H1 (cell line): Measurements from ENCODE around the gene ATP6V1E1. TPM values are rescaled to one million over a fixed set of nuclear protein-coding genes. Genes with fewer than 3 reads are reported as not detected.

ENCODE experiments used
- CTCF ChIA-PET: fragments of 300-600 bp; sonication (Branson Sonifier 250); formaldehyde crosslinking; loops from one replicate; lab custom pipeline; 2021; ENCODE audit not compliant: partially characterized antibody; lab: Charles Lee
- POLR2A ChIA-PET: fragments of 300-600 bp; sonication (Branson Sonifier 250); formaldehyde crosslinking; loops from one replicate; lab custom pipeline; 2021; ENCODE audit warnings: inconsistent platforms; ENCODE audit not compliant: partially characterized antibody; lab: Charles Lee
- DNase-seq, 2 experiments: peaks; one replicate each; pipeline versions ENCODE4 v3.0.0 to v3.0.0-alpha.2; 2010 to 2022; ENCODE audit warnings: low spot score in 2 of 2, low read depth in 1 of 2, mixed read lengths in 1 of 2
- FAIRE-seq: peaks from 2 replicates; lab custom pipeline; 2011; peaks lifted over from hg19 to GRCh38; lab: Jason Lieb, UNC
- H2AFZ ChIP-seq: 2 replicates; pipeline ENCODE4 v1.8.1; 2012; ENCODE audit warnings: low read length, inconsistent platforms
- H2AK5ac ChIP-seq: 2 replicates; pipeline ENCODE4 v1.6.1; 2013; ENCODE audit warnings: low read depth, low read length
- H2BK120ac ChIP-seq: replicated peaks from 2 replicates; pipeline ENCODE3; 2013; ENCODE audit warnings: low read depth, low read length, inconsistent platforms
- H2BK12ac ChIP-seq: 2 replicates; pipeline ENCODE4 v1.6.1; 2013; ENCODE audit warnings: low read depth, low read length
- H2BK15ac ChIP-seq: 2 replicates; pipeline ENCODE4 v1.6.1; 2013; ENCODE audit warnings: low read length
- H2BK20ac ChIP-seq: 2 replicates; pipeline ENCODE4 v1.6.1; 2013; ENCODE audit warnings: low read length
- H2BK5ac ChIP-seq: 2 replicates; pipeline ENCODE4 v1.6.1; 2013; ENCODE audit warnings: low read depth, low read length
- H3K14ac ChIP-seq: 2 replicates; pipeline ENCODE4 v1.6.1; 2013; ENCODE audit warnings: inconsistent platforms; ENCODE audit not compliant: insufficient read length
- H3K18ac ChIP-seq: 2 replicates; pipeline ENCODE4 v1.6.1; 2013; ENCODE audit warnings: low read length; ENCODE audit errors: extremely low read depth
- H3K23ac ChIP-seq: 2 replicates; pipeline ENCODE4 v1.6.1; 2013; ENCODE audit warnings: inconsistent platforms; ENCODE audit not compliant: insufficient read length
- H3K23me2 ChIP-seq: 2 replicates; pipeline ENCODE4 v1.6.1; 2013; ENCODE audit warnings: low read depth, low read length
- H3K27ac ChIP-seq: 2 replicates; pipeline ENCODE4 v1.6.1; 2011; ENCODE audit warnings: low read depth, low read length, inconsistent platforms
- H3K27me3 ChIP-seq, 4 experiments: replicated peaks in 1 of 4; 1 replicate in 1 of 4; 2 replicates in 3 of 4; pipeline versions ENCODE4 v1.6.1 to v1.8.1; 2011 to 2013; ENCODE audit warnings: low read length in 3 of 4, mild to moderate bottlenecking in 3 of 4, inconsistent platforms in 2 of 4, mixed read lengths in 2 of 4, moderate library complexity in 1 of 4; ENCODE audit not compliant: control insufficient read depth in 3 of 4, insufficient read depth in 3 of 4; ENCODE audit errors: extremely low read depth in 1 of 4
- H3K36me3 ChIP-seq, 4 experiments: 2 replicates each; pipeline versions ENCODE4 v1.6.1 to v1.8.1; 2011 to 2013; ENCODE audit warnings: mild to moderate bottlenecking in 4 of 4, low read length in 3 of 4, moderate library complexity in 2 of 4, control low read depth in 1 of 4, inconsistent platforms in 1 of 4; ENCODE audit not compliant: insufficient read depth in 4 of 4, control insufficient read depth in 2 of 4
- H3K4ac ChIP-seq: replicated peaks from 2 replicates; pipeline ENCODE3; 2013; ENCODE audit warnings: low read length, low read depth, mixed read lengths, inconsistent platforms; ENCODE audit not compliant: insufficient read length
- H3K4me1 ChIP-seq, 4 experiments: replicated peaks in 1 of 4; 1 replicate in 1 of 4; 2 replicates in 3 of 4; pipeline versions ENCODE4 v1.6.1 to v1.8.1; 2011 to 2013; ENCODE audit warnings: low read length in 3 of 4, inconsistent platforms in 2 of 4, mixed read lengths in 1 of 4; ENCODE audit not compliant: insufficient read depth in 4 of 4, control insufficient read depth in 3 of 4
- H3K4me2 ChIP-seq, 2 experiments: 2 replicates each; pipeline versions ENCODE4 v1.6.1 to v1.8.1; 2011 to 2013; ENCODE audit warnings: low read depth in 2 of 2, low read length in 2 of 2, control low read depth in 1 of 2, inconsistent platforms in 1 of 2, mild to moderate bottlenecking in 1 of 2; ENCODE audit not compliant: insufficient read depth in 1 of 2
- H3K4me3 ChIP-seq, 4 experiments: fragments of 200-600, 300-600 bp in 1 of 4; sonication (generic), shearing (Covaris generic), sonication (Bioruptor Twin) in 1 of 4; 2 replicates each; pipeline versions ENCODE4 v1.5.1 to v1.8.1; 2011 to 2016; ENCODE audit warnings: low read length in 4 of 4, low read depth in 3 of 4, control low read depth in 2 of 4, inconsistent platforms in 2 of 4, mild to moderate bottlenecking in 2 of 4, mixed read lengths in 1 of 4, moderate library complexity in 1 of 4; ENCODE audit not compliant: insufficient read depth in 2 of 4; ENCODE audit errors: extremely low read depth in 1 of 4
- H3K56ac ChIP-seq: replicated peaks from 2 replicates; pipeline ENCODE3; 2013; ENCODE audit warnings: low read depth, mild to moderate bottlenecking, mixed read lengths, low read length, inconsistent platforms; ENCODE audit not compliant: insufficient read length
- H3K79me1 ChIP-seq: 2 replicates; pipeline ENCODE4 v1.6.1; 2013; ENCODE audit warnings: low read depth, low read length, control low read depth
- H3K79me2 ChIP-seq, 2 experiments: 2 replicates each; pipeline versions ENCODE4 v1.6.1 to v1.8.1; 2012 to 2013; ENCODE audit warnings: low read length in 2 of 2, mild to moderate bottlenecking in 2 of 2, inconsistent platforms in 1 of 2; ENCODE audit not compliant: insufficient read depth in 2 of 2, control insufficient read depth in 1 of 2
- H3K9ac ChIP-seq, 4 experiments: replicated peaks in 1 of 4; 1 replicate in 1 of 4; 2 replicates in 3 of 4; pipeline versions ENCODE4 v1.6.1 to v1.8.1; 2011 to 2013; ENCODE audit warnings: low read depth in 3 of 4, low read length in 3 of 4, control low read depth in 2 of 4, mild to moderate bottlenecking in 2 of 4, moderate library complexity in 2 of 4, inconsistent platforms in 1 of 4; ENCODE audit errors: extremely low read depth in 1 of 4
- H3K9me3 ChIP-seq, 2 experiments: 2 replicates each; pipeline versions ENCODE4 v1.6.1 to v1.8.1; 2012 to 2013; ENCODE audit warnings: mild to moderate bottlenecking in 2 of 2, moderate library complexity in 2 of 2, control low read depth in 1 of 2, inconsistent platforms in 1 of 2, low read depth in 1 of 2, low read length in 1 of 2, mixed read lengths in 1 of 2; ENCODE audit not compliant: insufficient read depth in 2 of 2
- H4K20me1 ChIP-seq, 2 experiments: replicated peaks in 1 of 2; 2 replicates each; pipeline versions ENCODE3 to v1.8.1; 2011 to 2013; ENCODE audit warnings: inconsistent platforms in 2 of 2, low read length in 2 of 2, mild to moderate bottlenecking in 1 of 2; ENCODE audit not compliant: insufficient read depth in 2 of 2, control insufficient read depth in 1 of 2
- H4K5ac ChIP-seq: 2 replicates; pipeline ENCODE4 v1.6.1; 2013; ENCODE audit warnings: low read length, low read depth, mixed read lengths, inconsistent platforms; ENCODE audit not compliant: insufficient read length
- H4K8ac ChIP-seq: 2 replicates; pipeline ENCODE4 v1.8.0; 2013; ENCODE audit warnings: mild to moderate bottlenecking, moderate library complexity, low read length, inconsistent platforms; ENCODE audit not compliant: insufficient read depth; ENCODE audit errors: extremely low read depth
- H4K91ac ChIP-seq: replicated peaks from 2 replicates; pipeline ENCODE3; 2013; ENCODE audit warnings: low read length, mixed read lengths, inconsistent platforms; ENCODE audit not compliant: insufficient read length
- ASH2L ChIP-seq: fragments of 200-600, 300-600 bp; sonication (generic); IDR thresholded peaks from one replicate; pipeline ENCODE4 v1.7.1; 2017; ENCODE audit warnings: low read length
- BACH1 ChIP-seq: IDR thresholded peaks from 2 replicates; pipeline ENCODE4 v1.6.1; 2012; ENCODE audit warnings: low read length, improper control_type of control experiment
- BCL11A ChIP-seq, 2 experiments: IDR thresholded peaks; one replicate each; pipeline ENCODE4 v1.6.1; 2011; ENCODE audit warnings: low read depth in 2 of 2, low read length in 2 of 2, mild to moderate bottlenecking in 2 of 2
- CBX5 ChIP-seq: fragments of 300-800, 300-1000 bp; sonication (generic); IDR thresholded peaks from 2 replicates; pipeline ENCODE4 v1.7.1; 2016; ENCODE audit warnings: antibody characterized with exemption, low read length, low read depth
- CHD1 ChIP-seq: IDR thresholded peaks from 2 replicates; pipeline ENCODE4 v1.6.1; 2012; ENCODE audit warnings: low read depth, low read length, improper control_type of control experiment
- CREB1 ChIP-seq: IDR thresholded peaks from 2 replicates; pipeline ENCODE4 v1.6.1; 2012; ENCODE audit warnings: inconsistent platforms
- EGR1 ChIP-seq: IDR thresholded peaks from 2 replicates; pipeline ENCODE4 v1.6.1; 2011; ENCODE audit warnings: low read depth, low read length, borderline replicate concordance
- EP300 ChIP-seq, 2 experiments: IDR thresholded peaks; 1 replicate in 1 of 2; 2 replicates in 1 of 2; pipeline ENCODE4 v1.6.1; 2011 to 2012; ENCODE audit warnings: low read depth in 2 of 2, low read length in 2 of 2, mild to moderate bottlenecking in 2 of 2, borderline replicate concordance in 1 of 2, inconsistent platforms in 1 of 2, moderate library complexity in 1 of 2
- JUN ChIP-seq: IDR thresholded peaks from 2 replicates; pipeline ENCODE4 v1.6.1; 2011; ENCODE audit warnings: low read depth, mild to moderate bottlenecking, improper control_type of control experiment, low read length
- KDM4A ChIP-seq: IDR thresholded peaks from one replicate; pipeline ENCODE4 v1.7.1; 2012; ENCODE audit warnings: low read depth, mild to moderate bottlenecking, moderate library complexity, low read length, inconsistent platforms; ENCODE audit not compliant: severe bottlenecking
- PHF8 ChIP-seq: fragments of 200-600 bp; sonication (generic); conservative IDR thresholded peaks from 2 replicates; pipeline ENCODE4 v1.7.1; 2012; ENCODE audit warnings: low read depth, mild to moderate bottlenecking, inconsistent platforms, low read length, moderate library complexity
- POLR2A ChIP-seq, 2 experiments: IDR thresholded peaks; 1 replicate in 1 of 2; 2 replicates in 1 of 2; pipeline ENCODE4 v1.6.1; 2011; ENCODE audit warnings: low read depth in 2 of 2, low read length in 2 of 2, mild to moderate bottlenecking in 2 of 2; ENCODE audit errors: control extremely low read depth in 1 of 2
- SAP30 ChIP-seq: fragments of 300-600 bp; sonication (generic); IDR thresholded peaks from 2 replicates; pipeline ENCODE4 v1.7.1; 2012; ENCODE audit warnings: low read length, moderate library complexity, mild to moderate bottlenecking, inconsistent platforms; ENCODE audit not compliant: insufficient read depth, insufficient replicate concordance
- SIX5 ChIP-seq: IDR thresholded peaks from 2 replicates; pipeline ENCODE4 v1.6.1; 2011; ENCODE audit warnings: mild to moderate bottlenecking, low read depth, low read length
- SP2 ChIP-seq: IDR thresholded peaks from 2 replicates; pipeline ENCODE4 v1.6.1; 2012; ENCODE audit warnings: mild to moderate bottlenecking, low read length, inconsistent platforms
- TBP ChIP-seq: IDR thresholded peaks from 2 replicates; pipeline ENCODE4 v1.6.1; 2011; ENCODE audit warnings: low read depth, low read length, improper control_type of control experiment
- WGBS, 2 experiments: shearing (Covaris generic) in 1 of 2; methylation state at CpG; one replicate each; pipeline versions ENCODE4 v1.1.6 to v1.1.7; 2013 to 2015; ENCODE audit warnings: low lambda C conversion rate in 2 of 2, mixed read lengths in 2 of 2, inconsistent platforms in 1 of 2, low coverage in 1 of 2, missing lambda C conversion rate in 1 of 2; ENCODE audit not compliant: insufficient replicate concordance in 2 of 2, insufficient coverage in 1 of 2, insufficient read length in 1 of 2; ENCODE audit errors: extremely low coverage in 1 of 2, missing lambda C conversion rate in 1 of 2; 5-methylcytosine and 5-hydroxymethylcytosine counted together
- polyA plus RNA-seq, 7 experiments: library from polyadenylated mRNA; depleted of rRNA in 3 of 7; stranded (reverse) in 5 of 7; unstranded in 2 of 7; fragments of >200 nt in 5 of 7; fragments of 200-250 nt in 2 of 7; gene quantifications; 1 replicate in 5 of 7; 2 replicates in 1 of 7; 4 replicates in 1 of 7; pipeline versions ENCODE4 v1.2.1 to v1.2.3, GENCODE V29; 2011 to 2013; ENCODE audit warnings: missing spikeins in 2 of 7, mixed read lengths in 2 of 7
- total RNA-seq: library from RNA; stranded (reverse); fragmentation: NEBNext Ultra II Directional; extraction: Animal tissue kit (Norgen Biotek cat#: 25700); gene quantifications from 2 replicates; pipeline ENCODE4 v1.2.1, GENCODE V29; 2021

The ATP6V1E1 gene
- total and polyA plus RNA-seq, 2 of the 8 experiments (the other 6 are each of a cell fraction or from before 2014, with no cell fraction given), result 80.4 to 88.1 TPM

GRCh38 chr22:17641269-17641668 lies 12.7 kb upstream of the ATP6V1E1 start:
- no peak overlapping the region for H3K14ac ChIP-seq
- no peak overlapping the region for H2BK120ac ChIP-seq
- no peak overlapping the region for H3K4me3 ChIP-seq
- ChIA-PET CTCF (no interaction called here), POLR2A (interaction anchor here (0.7 to 0.8 kb wide), 2 partner anchors 26 to 529 kb away, joined by 3 read pairs; no protein-coding TSS in a partner anchor)
- no peaks in the 10 kb centered on the region for H3K27me3 ChIP-seq
- H2AFZ ChIP-seq, result no peak overlapping the region
- H3K36me3 ChIP-seq, result peaks cover 0 to 4% (median 0%) of the 10 kb centered on the region in 4 experiments; a peak in 1 of 8 replicates
- no peak overlapping the region for H2BK12ac ChIP-seq
- 74% methylated on average over 3 of the region's 3 CpGs; no CpG with 5 or more reads in 1 of the 2 experiments for WGBS, 2 experiments
- H3K79me1 ChIP-seq, result no peaks in the 10 kb centered on the region
- H3K9ac ChIP-seq, result no peak overlapping the region
- H3K4me2 ChIP-seq, result no peak overlapping the region
- no peak overlapping the region for H3K23ac ChIP-seq
- H2BK20ac ChIP-seq, result no peak overlapping the region
- no peak overlapping the region for H3K56ac ChIP-seq
- no peak overlapping the region for H3K4ac ChIP-seq
- peaks cover 0 to 18% of the 10 kb centered on the region in 2 experiments; a peak in 3 of 4 replicates for H3K79me2 ChIP-seq
- H4K91ac ChIP-seq, result no peak overlapping the region
- no peak overlapping the region for H2BK5ac ChIP-seq
- FAIRE-seq (no peak), DNase-seq (no peak)
- H3K4me1 ChIP-seq, result peaks cover 0 to 4% (median 1%) of the 10 kb centered on the region in 4 experiments; a peak in 3 of 7 replicates
- H3K23me2 ChIP-seq, result peaks cover 10% of the 10 kb centered on the region
- H3K9me3 ChIP-seq, result no peaks in the 10 kb centered on the region
- no peak overlapping the region for H4K8ac ChIP-seq
- H3K27ac ChIP-seq, result no peak overlapping the region
- no peaks in the 10 kb centered on the region for H4K20me1 ChIP-seq
- no peak overlapping the region for H4K5ac ChIP-seq
- no peak overlapping the region for H3K18ac ChIP-seq
- no peak overlapping the region for H2AK5ac ChIP-seq
- no peak overlapping the region for H2BK15ac ChIP-seq
- no peak for TF ChIP-seq SIX5
- TF ChIP-seq EP300 (IDR thresholded peaks at IDR 0.05; ENCODE audit: borderline replicate concordance in 1 of 2, low read depth in 2 of 2, low read length in 2 of 2), result no peak
- no peak for TF ChIP-seq CHD1
- TF ChIP-seq KDM4A, result no peak
- no peak for TF ChIP-seq JUN
- TF ChIP-seq PHF8, result no peak
- TF ChIP-seq POLR2A (IDR thresholded peaks at IDR 0.05; ENCODE audit: control extremely low read depth in 1 of 2, low read depth in 2 of 2, low read length in 2 of 2), result no peak
- no peak for TF ChIP-seq EGR1
- no peak for TF ChIP-seq BCL11A (IDR thresholded peaks at IDR 0.05; ENCODE audit: low read depth in 2 of 2, low read length in 2 of 2)
- no peak for TF ChIP-seq CREB1
- TF ChIP-seq BACH1, result no peak
- TF ChIP-seq SP2, result no peak
- no peak for TF ChIP-seq TBP
- TF ChIP-seq CBX5, result no peak
- TF ChIP-seq SAP30, result no peak
- TF ChIP-seq ASH2L, result no peak
